GM10847 (cell line): ENCODE results near the gene LRBA.

Experiments used
- POLR2A ChIP-seq: IDR thresholded peaks from 2 replicates; pipeline ENCODE4 v1.6.1; 2011; ENCODE audit not compliant: insufficient read length; ENCODE audit errors: extremely low read depth

LRBA gene, protein sequence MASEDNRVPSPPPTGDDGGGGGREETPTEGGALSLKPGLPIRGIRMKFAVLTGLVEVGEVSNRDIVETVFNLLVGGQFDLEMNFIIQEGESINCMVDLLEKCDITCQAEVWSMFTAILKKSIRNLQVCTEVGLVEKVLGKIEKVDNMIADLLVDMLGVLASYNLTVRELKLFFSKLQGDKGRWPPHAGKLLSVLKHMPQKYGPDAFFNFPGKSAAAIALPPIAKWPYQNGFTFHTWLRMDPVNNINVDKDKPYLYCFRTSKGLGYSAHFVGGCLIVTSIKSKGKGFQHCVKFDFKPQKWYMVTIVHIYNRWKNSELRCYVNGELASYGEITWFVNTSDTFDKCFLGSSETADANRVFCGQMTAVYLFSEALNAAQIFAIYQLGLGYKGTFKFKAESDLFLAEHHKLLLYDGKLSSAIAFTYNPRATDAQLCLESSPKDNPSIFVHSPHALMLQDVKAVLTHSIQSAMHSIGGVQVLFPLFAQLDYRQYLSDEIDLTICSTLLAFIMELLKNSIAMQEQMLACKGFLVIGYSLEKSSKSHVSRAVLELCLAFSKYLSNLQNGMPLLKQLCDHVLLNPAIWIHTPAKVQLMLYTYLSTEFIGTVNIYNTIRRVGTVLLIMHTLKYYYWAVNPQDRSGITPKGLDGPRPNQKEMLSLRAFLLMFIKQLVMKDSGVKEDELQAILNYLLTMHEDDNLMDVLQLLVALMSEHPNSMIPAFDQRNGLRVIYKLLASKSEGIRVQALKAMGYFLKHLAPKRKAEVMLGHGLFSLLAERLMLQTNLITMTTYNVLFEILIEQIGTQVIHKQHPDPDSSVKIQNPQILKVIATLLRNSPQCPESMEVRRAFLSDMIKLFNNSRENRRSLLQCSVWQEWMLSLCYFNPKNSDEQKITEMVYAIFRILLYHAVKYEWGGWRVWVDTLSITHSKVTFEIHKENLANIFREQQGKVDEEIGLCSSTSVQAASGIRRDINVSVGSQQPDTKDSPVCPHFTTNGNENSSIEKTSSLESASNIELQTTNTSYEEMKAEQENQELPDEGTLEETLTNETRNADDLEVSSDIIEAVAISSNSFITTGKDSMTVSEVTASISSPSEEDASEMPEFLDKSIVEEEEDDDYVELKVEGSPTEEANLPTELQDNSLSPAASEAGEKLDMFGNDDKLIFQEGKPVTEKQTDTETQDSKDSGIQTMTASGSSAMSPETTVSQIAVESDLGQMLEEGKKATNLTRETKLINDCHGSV (N-terminal part only)

DNA sequence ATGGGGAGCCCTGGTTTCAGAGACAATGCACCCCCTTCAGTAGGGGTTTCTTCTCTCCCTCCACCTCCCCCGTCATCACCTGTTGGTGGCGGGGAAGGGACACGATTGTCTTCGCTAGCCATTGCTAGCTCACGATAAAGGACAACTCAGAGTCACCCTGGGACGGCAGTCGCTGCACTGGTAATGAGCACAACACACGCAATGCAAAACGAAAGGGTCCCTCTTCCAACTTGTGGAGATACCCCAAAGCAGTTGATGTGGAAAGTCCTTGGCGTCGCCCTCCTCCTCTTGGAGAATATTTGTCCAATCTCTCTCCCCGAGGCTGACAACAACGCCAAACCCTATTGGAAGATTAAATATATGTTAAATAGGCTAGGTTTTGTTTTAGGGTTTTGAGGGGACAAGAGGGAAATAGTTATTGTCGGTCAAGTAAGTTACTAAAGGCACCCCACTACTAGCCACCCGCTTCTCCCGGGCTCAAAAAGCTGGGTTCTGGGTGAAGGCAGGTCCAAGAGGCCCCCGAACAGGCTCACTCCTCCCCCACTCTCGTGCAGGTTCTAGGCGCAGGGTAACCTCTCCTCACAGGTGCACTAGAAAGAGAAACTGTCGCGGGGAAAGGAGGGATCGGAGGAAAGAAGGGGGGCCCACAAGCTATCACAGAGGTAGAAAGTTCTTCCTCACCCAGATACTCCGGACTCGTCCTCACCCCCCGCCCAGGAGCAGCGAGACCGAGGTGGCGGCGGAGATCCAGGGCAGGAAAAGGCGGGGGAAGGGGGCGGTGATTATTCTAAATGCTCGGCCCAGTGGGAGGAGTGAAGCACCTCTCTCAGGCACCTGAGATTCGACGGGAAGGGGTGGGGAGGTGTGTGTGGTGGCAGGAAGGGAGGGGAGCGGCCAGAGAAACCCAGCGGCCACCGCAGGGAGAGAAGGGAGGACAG is at the start of gene LRBA:
LRBA (minus strand) TSS at position 764 of the 938 bp plus-strand sequence; CDS start at position 122, 642 bp downstream.
- no peak for TF ChIP-seq POLR2A

DNA sequence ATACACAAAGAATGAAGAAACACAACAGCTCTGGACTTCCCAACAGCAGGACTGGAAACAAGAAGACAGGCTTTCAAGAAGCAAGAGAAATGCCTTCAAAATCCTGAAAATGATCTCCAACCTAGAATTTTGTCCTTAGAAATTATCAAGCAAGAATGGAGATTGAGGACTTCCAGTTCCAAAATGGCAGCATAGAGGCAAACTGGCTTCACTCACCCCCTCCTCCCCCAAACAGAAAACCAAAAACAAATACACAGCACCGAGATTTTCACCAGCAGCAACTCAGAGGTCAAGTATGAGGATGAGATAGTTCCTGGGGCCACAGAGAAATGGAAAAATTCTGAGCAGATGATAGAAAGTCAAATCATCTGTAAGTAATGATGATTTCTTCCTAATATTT is 40.5 kb upstream of the LRBA start:
- TF ChIP-seq POLR2A = no peak

DNA sequence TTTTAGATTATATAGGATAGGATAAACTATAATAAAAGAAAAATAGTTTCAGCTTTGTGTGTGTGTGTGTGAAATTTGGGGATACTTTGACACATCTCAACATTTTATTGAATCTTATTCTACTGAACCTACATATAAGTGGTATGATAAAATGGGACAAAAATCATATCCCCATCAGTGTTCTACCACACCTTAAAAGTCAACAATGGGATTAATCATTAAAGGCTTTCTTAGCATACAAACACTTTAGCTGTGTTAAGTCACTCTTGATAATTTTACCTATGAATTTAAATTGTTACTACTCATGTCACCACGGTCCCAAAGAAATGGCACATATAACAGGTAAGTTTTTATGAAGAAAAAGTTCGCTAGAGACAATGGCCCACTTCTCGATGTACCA is 37.7 kb upstream of the LRBA start:
- no peak for TF ChIP-seq POLR2A

DNA sequence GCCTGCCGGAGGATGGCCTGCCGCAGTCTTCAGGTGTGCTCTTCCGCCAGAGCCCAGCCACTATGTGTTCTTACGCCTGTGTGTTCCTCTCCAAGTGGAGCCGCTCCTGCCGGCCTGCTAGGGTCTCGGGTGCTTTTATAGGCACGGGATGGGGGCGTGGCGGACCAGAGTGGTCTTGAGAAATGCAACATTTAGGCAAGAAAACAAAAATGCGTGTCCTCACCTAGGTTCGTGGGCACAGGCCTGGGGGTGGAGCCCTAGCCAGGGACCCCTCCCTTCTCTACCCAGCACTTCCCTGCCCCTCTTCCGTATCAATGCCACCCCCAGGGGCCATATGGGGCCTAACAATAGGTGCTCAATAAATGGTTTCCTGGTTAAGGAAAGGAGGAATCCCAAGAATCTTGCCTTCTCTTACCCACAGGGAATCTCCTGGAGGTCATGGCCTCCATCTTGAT is 34.4 kb upstream of the LRBA start:
- no peak for TF ChIP-seq POLR2A

DNA sequence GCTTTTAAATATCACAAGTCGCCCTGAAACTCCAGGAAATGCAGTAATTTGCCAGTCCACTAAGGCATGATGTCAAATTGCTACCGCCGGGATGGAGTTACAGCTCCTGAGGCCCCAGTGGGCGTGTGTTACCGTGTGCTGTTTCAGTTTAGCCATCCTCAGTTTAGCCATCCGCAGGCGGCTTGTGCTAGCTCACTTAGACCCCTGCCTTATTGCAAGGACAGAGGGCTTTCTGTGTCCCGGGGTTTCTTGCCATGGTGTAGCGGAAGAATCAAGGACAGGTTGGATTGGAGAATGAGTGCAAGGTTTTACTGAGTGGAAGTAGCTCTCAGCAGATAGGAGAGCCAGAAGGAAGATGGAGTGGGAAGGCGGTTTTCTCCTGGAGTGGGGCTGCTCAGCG is 33.8 kb upstream of the LRBA start:
- TF ChIP-seq POLR2A = no peak

DNA sequence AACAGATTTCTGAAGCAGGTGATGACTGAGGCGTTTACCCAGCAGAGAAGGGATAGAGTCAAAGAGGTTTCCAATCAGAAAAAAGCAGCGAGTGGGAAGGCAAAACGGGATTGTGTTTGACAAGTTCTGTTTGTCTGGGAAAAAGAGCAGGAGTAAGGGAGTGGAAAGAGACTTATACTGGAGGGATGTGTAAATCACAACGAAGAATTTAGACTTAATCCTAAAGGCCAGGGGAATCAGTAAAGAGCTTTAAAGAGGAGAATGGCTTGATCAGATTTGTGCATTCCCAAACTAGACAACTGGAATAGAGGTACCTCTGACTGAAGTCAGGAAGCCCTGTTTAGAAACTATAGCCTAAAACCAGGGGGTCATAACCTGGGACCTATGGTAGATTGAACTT is 31.5 kb upstream of the LRBA start:
- no peak for TF ChIP-seq POLR2A

DNA sequence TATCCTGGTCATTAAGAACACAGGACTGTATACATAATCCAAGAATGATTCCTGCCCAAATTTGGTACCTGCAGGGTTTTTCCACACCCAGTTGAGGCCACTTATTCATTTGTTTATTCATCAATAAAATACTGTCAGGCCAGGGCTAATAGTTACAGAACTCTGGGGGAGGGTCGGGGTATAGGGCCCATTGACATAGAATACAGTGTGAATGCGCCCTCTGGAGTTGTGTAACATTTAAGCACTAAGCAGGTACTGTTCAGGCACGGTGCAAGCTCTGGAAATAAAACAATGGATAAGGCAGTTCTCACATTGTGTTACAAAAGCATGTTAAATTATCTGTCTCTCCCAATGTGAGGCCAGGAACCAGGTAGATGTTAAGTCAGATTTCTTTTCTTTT is 30.8 kb upstream of the LRBA start:
- no peak for TF ChIP-seq POLR2A

DNA sequence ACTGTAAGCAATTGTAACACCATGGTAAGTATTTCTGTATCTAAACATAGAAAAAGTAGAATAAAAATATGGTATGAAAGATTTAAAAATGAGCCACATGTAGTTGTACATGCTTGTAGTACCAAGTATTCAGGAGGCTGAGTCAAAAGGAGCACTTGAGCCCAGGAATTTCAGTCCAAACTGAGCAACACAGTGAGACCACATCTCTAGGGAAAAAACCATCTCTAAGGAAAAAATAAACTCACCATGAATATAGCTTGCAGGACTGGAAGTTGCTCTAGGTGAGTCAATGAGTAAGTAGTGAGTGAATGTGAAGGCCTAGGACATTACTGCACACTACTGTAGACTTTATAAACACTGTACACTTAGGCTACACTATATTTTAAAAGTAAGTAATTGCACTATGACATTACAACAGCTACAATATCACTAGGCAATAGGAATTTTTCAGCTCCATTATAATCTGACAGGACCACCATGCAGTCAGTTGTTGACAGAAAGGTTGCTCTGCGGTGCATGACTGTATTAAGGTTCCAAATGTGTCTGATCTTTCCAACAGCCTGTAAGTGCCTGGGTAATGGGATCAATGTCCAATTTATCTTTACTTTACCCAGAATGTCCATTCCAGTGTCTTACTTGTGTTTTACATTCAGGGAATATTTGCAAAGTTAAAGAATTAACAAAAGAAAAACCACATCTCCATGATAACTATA is 28.9 kb upstream of the LRBA start:
- TF ChIP-seq POLR2A = no peak

DNA sequence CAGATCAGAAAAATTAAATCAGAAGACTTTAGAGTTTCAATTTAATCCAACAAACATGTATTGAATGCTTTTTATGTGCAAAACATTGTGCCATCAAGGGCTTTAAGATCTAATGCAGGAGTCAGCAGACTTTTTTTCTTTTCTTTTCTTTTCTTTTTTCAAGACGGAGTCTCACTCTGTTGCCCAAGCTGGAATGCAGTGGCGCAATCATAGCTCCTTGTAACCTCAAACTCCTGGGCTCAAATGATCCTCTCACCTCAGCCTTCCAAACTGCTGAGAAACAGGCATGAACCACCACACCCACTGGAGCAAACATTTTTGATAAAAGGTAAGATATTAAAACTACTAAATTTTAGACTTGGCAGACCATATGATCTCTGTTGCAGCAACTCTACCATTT is 24.6 kb upstream of the LRBA start:
- TF ChIP-seq POLR2A = no peak

DNA sequence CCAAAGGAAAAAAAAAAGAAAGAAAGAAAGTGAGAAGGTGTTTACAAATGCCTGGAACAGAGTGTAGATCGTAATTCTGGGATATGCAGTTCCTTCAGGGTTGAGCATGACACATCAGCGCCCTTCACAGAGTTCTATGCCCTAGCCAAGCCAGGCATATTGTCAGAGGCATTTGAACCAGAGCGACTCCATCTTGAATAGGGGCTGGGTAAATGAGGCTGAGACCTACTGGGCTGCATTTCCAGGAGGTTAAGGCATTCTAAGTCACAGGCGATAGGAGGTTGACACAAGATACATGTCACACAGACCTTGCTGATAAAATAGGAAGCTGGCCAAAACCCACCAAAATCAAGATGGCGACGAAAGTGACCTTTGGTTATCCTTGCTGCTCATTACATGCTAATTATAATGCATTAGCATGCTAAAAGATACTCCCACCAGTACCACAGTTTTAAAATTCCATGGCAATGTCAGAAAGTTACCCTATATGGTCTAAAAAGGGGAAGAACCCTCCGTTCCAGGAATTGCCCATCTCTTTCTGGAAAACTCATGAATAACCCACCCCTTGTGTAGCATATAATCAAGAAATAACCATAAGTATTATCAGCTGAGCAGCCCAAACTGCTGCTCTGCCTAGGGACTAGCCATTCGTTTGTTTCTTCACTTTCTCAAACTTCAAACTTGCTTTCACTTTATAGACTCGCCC is 23.5 kb upstream of the LRBA start:
- TF ChIP-seq POLR2A = no peak

DNA sequence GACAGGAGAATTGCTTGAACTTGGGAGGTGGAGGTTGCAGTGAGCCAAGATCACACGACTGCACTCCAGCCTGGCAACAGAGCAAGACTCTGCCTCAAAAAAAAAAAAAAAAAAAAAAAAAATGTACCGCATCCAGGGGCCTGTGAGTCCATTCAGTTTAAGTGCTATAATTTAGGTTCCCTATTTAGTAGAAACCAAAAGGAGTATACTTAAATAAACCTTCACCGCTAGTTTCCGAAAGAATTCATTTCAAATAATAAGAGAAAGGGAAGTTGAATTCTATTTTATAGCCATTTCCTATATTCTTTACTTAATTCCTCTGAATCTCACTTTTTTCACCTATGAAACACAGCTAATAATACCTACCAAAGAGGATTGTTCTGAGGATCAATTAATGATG is 20.8 kb upstream of the LRBA start:
- TF ChIP-seq POLR2A = no peak

DNA sequence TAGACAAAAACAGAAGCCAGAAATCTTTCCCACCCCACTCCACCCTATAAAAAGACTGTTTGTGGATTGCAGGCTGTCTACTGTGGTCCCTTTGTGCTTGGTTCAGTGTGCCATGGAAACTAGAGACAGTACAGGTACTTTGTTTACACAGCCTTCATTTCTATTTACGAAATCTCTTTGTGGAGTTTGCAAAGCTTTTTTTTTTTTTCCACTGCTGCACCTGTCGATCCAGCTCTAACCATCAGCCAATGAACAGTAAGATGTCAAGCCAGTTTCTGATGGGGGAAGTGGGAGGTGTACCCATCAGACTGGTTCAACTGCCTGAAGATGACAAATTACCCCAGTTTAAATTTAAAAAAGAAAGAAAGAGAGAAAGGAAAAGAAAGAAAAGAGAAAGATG is 20.2 kb upstream of the LRBA start:
- TF ChIP-seq POLR2A = no peak

DNA sequence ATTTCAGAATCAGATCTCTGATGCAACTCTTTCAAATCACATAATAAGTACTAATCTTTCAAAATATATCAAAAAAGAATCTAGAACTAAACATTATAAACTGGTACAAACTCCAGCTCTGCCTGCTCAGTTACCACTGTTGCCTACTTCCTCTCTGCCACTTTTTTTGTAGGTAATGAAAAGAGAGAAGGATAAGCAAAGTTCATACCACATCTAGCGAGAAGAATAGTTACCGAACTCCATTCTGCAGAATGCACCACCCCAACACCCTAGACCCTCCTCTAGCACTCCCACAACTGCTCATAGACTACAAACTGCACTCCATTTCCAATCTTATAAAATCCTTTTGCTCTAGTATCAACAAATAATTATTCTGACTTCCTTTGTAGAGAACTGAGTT is 19.7 kb upstream of the LRBA start:
- no peak for TF ChIP-seq POLR2A
